H9 (cell line): ENCODE data around the gene MKRN2. TPM values are rescaled to one million over a fixed set of nuclear protein-coding genes. Genes with fewer than 3 reads are reported as not detected.

Experiments
- DNase-seq: peaks from one replicate; pipeline ENCODE4 v3.0.0-alpha.2; 2017
- H2AFZ ChIP-seq: one replicate; pipeline ENCODE4 v1.6.1; 2013; ENCODE audit warnings: mild to moderate bottlenecking, low read length, control low read depth, moderate library complexity
- H2AK5ac ChIP-seq: 2 replicates; pipeline ENCODE4 v1.6.1; 2013; ENCODE audit warnings: low read length, control low read depth, mixed read lengths; ENCODE audit not compliant: insufficient read length
- H2BK120ac ChIP-seq: one replicate; pipeline ENCODE4 v1.6.1; 2013; ENCODE audit warnings: low read depth, mild to moderate bottlenecking, low read length, control low read depth, inconsistent platforms; ENCODE audit not compliant: poor library complexity, severe bottlenecking
- H2BK12ac ChIP-seq: 2 replicates; pipeline ENCODE4 v1.6.1; 2013; ENCODE audit warnings: low read length, control low read depth, mixed read lengths, low read depth; ENCODE audit not compliant: insufficient read length
- H2BK15ac ChIP-seq: 2 replicates; pipeline ENCODE4 v1.6.1; 2013; ENCODE audit warnings: low read depth, low read length, control low read depth
- H2BK20ac ChIP-seq: one replicate; pipeline ENCODE4 v1.6.1; 2013; ENCODE audit warnings: low read depth, mild to moderate bottlenecking, low read length, control low read depth, inconsistent platforms; ENCODE audit not compliant: poor library complexity, severe bottlenecking
- H2BK5ac ChIP-seq: 2 replicates; pipeline ENCODE4 v1.6.1; 2013; ENCODE audit warnings: low read length, control low read depth, mixed read lengths; ENCODE audit not compliant: insufficient read length
- H3K14ac ChIP-seq: 2 replicates; pipeline ENCODE4 v1.6.1; 2013; ENCODE audit warnings: low read length, control low read depth; ENCODE audit not compliant: insufficient read depth
- H3K18ac ChIP-seq: 2 replicates; pipeline ENCODE4 v1.6.1; 2013; ENCODE audit warnings: low read depth, mild to moderate bottlenecking, mixed read lengths, low read length, control low read depth; ENCODE audit not compliant: insufficient read length
- H3K23ac ChIP-seq: 2 replicates; pipeline ENCODE4 v1.6.1; 2013; ENCODE audit warnings: low read length, control low read depth, mixed read lengths, low read depth; ENCODE audit not compliant: insufficient read length
- H3K23me2 ChIP-seq: 2 replicates; pipeline ENCODE4 v1.6.1; 2013; ENCODE audit warnings: low read depth, mild to moderate bottlenecking, mixed read lengths, low read length, control low read depth; ENCODE audit not compliant: insufficient read length, poor library complexity, severe bottlenecking
- H3K27ac ChIP-seq: 2 replicates; pipeline ENCODE4 v1.5.1; 2013; ENCODE audit warnings: low read length, control low read depth, mixed read lengths, low read depth; ENCODE audit not compliant: insufficient read length
- H3K27me3 ChIP-seq: 2 replicates; pipeline ENCODE4 v1.6.1; 2013; ENCODE audit warnings: low read length, control low read depth, inconsistent platforms; ENCODE audit not compliant: insufficient read depth
- H3K4ac ChIP-seq: 2 replicates; pipeline ENCODE4 v1.6.1; 2013; ENCODE audit warnings: low read depth, mild to moderate bottlenecking, control low read depth, inconsistent platforms, low read length, moderate library complexity
- H3K4me1 ChIP-seq: 2 replicates; pipeline ENCODE4 v1.6.1; 2013; ENCODE audit warnings: low read length, control low read depth, inconsistent platforms; ENCODE audit not compliant: insufficient read depth
- H3K4me2 ChIP-seq: 2 replicates; pipeline ENCODE4 v1.6.1; 2013; ENCODE audit warnings: low read length, control low read depth, mixed read lengths; ENCODE audit not compliant: insufficient read length, insufficient read depth
- H3K56ac ChIP-seq: 2 replicates; pipeline ENCODE4 v1.6.1; 2013; ENCODE audit warnings: low read depth, mild to moderate bottlenecking, mixed read lengths, low read length, control low read depth; ENCODE audit not compliant: insufficient read length
- H3K79me1 ChIP-seq: 2 replicates; pipeline ENCODE4 v1.6.1; 2013; ENCODE audit warnings: low read depth, mild to moderate bottlenecking, moderate library complexity, low read length, control low read depth, inconsistent platforms; ENCODE audit not compliant: insufficient read depth, poor library complexity, severe bottlenecking
- H3K79me2 ChIP-seq: 2 replicates; pipeline ENCODE4 v1.6.1; 2013; ENCODE audit warnings: low read length, control low read depth, inconsistent platforms; ENCODE audit not compliant: insufficient read depth
- H3K9ac ChIP-seq: 2 replicates; pipeline ENCODE4 v1.6.1; 2013; ENCODE audit warnings: low read length, control low read depth, mixed read lengths; ENCODE audit not compliant: insufficient read length; ENCODE audit errors: extremely low read depth
- H3K9me3 ChIP-seq: one replicate; pipeline ENCODE4 v1.6.1; 2013; ENCODE audit warnings: low read depth, low read length, inconsistent platforms; ENCODE audit not compliant: control insufficient read depth
- H3T11ph ChIP-seq: one replicate; pipeline ENCODE4 v1.6.1; 2013; ENCODE audit warnings: mild to moderate bottlenecking, low read length, control low read depth, inconsistent platforms
- H4K20me1 ChIP-seq: one replicate; pipeline ENCODE4 v1.6.1; 2013; ENCODE audit not compliant: control insufficient read depth, insufficient read length, insufficient read depth
- H4K5ac ChIP-seq: 2 replicates; pipeline ENCODE4 v1.6.1; 2013; ENCODE audit warnings: low read depth, mild to moderate bottlenecking, mixed read lengths, low read length, control low read depth; ENCODE audit not compliant: insufficient read length
- H4K8ac ChIP-seq: replicated peaks from 2 replicates; pipeline ENCODE4 v1.6.1; 2013; ENCODE audit warnings: low read length, control low read depth, mixed read lengths, low read depth; ENCODE audit not compliant: insufficient read length
- H4K91ac ChIP-seq: 2 replicates; pipeline ENCODE4 v1.6.1; 2013; ENCODE audit warnings: low read depth, mild to moderate bottlenecking, moderate library complexity, mixed read lengths, low read length, control low read depth; ENCODE audit not compliant: insufficient read length
- H3K27ac Mint-ChIP-seq, 3 experiments: 2 replicates in 2 of 3; 3 replicates in 1 of 3; pipeline ENCODE4 v1.8.0; 2020 to 2021; ENCODE audit warnings: mixed read lengths in 3 of 3, mild to moderate bottlenecking in 1 of 3, moderate library complexity in 1 of 3
- H3K27me3 Mint-ChIP-seq: 2 replicates; pipeline ENCODE4 v1.8.0; 2021; ENCODE audit warnings: low read depth, mild to moderate bottlenecking, moderate library complexity, mixed read lengths
- H3K36me3 Mint-ChIP-seq, 3 experiments: 2 replicates in 2 of 3; 3 replicates in 1 of 3; pipeline ENCODE4 v1.8.0; 2020 to 2021; ENCODE audit warnings: low read depth in 3 of 3, mixed read lengths in 3 of 3; ENCODE audit not compliant: insufficient read depth in 1 of 3
- H3K4me1 Mint-ChIP-seq, 2 experiments: 2 replicates each; pipeline ENCODE4 v1.8.0; 2020; ENCODE audit warnings: mixed read lengths in 2 of 2
- H3K4me3 Mint-ChIP-seq, 2 experiments: 2 replicates in 1 of 2; 3 replicates in 1 of 2; pipeline ENCODE4 v1.8.0; 2020 to 2021; ENCODE audit warnings: mild to moderate bottlenecking in 2 of 2, mixed read lengths in 2 of 2, moderate library complexity in 1 of 2
- H3K9me3 Mint-ChIP-seq, 2 experiments: 2 replicates in 1 of 2; 3 replicates in 1 of 2; pipeline ENCODE4 v1.8.0; 2020; ENCODE audit warnings: mild to moderate bottlenecking in 2 of 2, mixed read lengths in 2 of 2, moderate library complexity in 1 of 2
- total RNA-seq: library from RNA; stranded (reverse); gene quantifications from 2 replicates; pipeline ENCODE4 v1.2.1, GENCODE V29; 2021
- TF ChIP-seq, protein P1 (sequence below): fragments of 200-600 bp; sonication (generic); conservative IDR thresholded peaks from 3 replicates; pipeline ENCODE4 v1.8.0; 2021; ENCODE audit warnings: antibody characterized with exemption, mild to moderate bottlenecking

MKRN2 gene
- total RNA-seq, 1 experiment from 2014 or later, result 18.1 TPM

GRCh38 chr3:12566976-12567375, 10.1 kb downstream of the MKRN2 start:
- Mint-ChIP-seq H3K4me1 (peaks cover 26 to 27% of the 10 kb centered on the region in 2 experiments), H3K36me3 (peaks cover 21 to 29% (median 26%) of the 10 kb centered on the region in 3 experiments; a peak in 6 of 7 replicates), H3K27ac (no peak overlapping the region), H3K9me3 (no peaks in the 10 kb centered on the region), H3K27me3 (no peaks in the 10 kb centered on the region), H3K4me3 (no peak overlapping the region)
- H3K4ac ChIP-seq, result no peak overlapping the region
- no peaks in the 10 kb centered on the region for H3K9me3 ChIP-seq
- H3K27ac ChIP-seq, result no peak overlapping the region
- no peak overlapping the region for H3K9ac ChIP-seq
- no peak overlapping the region for H3K4me2 ChIP-seq
- H4K8ac ChIP-seq, result no peak overlapping the region
- no peak overlapping the region for H4K5ac ChIP-seq
- TF ChIP-seq, protein P1, sequence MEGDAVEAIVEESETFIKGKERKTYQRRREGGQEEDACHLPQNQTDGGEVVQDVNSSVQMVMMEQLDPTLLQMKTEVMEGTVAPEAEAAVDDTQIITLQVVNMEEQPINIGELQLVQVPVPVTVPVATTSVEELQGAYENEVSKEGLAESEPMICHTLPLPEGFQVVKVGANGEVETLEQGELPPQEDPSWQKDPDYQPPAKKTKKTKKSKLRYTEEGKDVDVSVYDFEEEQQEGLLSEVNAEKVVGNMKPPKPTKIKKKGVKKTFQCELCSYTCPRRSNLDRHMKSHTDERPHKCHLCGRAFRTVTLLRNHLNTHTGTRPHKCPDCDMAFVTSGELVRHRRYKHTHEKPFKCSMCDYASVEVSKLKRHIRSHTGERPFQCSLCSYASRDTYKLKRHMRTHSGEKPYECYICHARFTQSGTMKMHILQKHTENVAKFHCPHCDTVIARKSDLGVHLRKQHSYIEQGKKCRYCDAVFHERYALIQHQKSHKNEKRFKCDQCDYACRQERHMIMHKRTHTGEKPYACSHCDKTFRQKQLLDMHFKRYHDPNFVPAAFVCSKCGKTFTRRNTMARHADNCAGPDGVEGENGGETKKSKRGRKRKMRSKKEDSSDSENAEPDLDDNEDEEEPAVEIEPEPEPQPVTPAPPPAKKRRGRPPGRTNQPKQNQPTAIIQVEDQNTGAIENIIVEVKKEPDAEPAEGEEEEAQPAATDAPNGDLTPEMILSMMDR, result no peak
- H2BK12ac ChIP-seq, result no peak overlapping the region
- H2BK20ac ChIP-seq, result no peak overlapping the region
- no peak overlapping the region for H3K23ac ChIP-seq
- H3K79me1 ChIP-seq, result peaks cover 8% of the 10 kb centered on the region
- H3K23me2 ChIP-seq, result no peaks in the 10 kb centered on the region
- no peaks in the 10 kb centered on the region for H3K4me1 ChIP-seq
- no peak overlapping the region for H3K56ac ChIP-seq
- H2BK15ac ChIP-seq, result no peak overlapping the region
- no peak overlapping the region for H2AFZ ChIP-seq
- H3K27me3 ChIP-seq, result no peaks in the 10 kb centered on the region
- no peak overlapping the region for H3K14ac ChIP-seq
- H2AK5ac ChIP-seq, result no peak overlapping the region
- H2BK5ac ChIP-seq, result no peak overlapping the region
- H3T11ph ChIP-seq, result no peak overlapping the region
- H4K91ac ChIP-seq, result no peak overlapping the region
- no peak overlapping the region for H3K18ac ChIP-seq
- DNase-seq, result no peak
- H4K20me1 ChIP-seq, result no peaks in the 10 kb centered on the region
- peaks cover 21% of the 10 kb centered on the region; the same call in 1 of the 2 replicates for H3K79me2 ChIP-seq
- no peak overlapping the region for H2BK120ac ChIP-seq
